MCF 10A (cell line): ENCODE measurements around the gene CBARP. TPM values are rescaled to one million over a fixed set of nuclear protein-coding genes. Genes with fewer than 3 reads are reported as not detected.
A peak's percentile ranks its signal among the peaks of the same experiment; 100 is the strongest.

Experiments used
- BruUV-seq: library from RNA; stranded (reverse); fragments of 400-500 nt; replicated peaks from 2 replicates; lab custom pipeline; 2021; lab: Mats Ljungman, UMichigan
- CTCF ChIA-PET: fragments of 300-600 bp; sonication (Branson Sonifier 250); formaldehyde crosslinking; extraction: SDS; loops from one replicate; lab custom pipeline; 2021; ENCODE audit warnings: antibody characterized with exemption, inconsistent platforms; lab: Yijun Ruan, JAX
- POLR2A ChIA-PET: fragments of 300-600, 350-650 bp; sonication (Branson Sonifier 250); formaldehyde crosslinking; extraction: SDS; loops from one replicate; lab custom pipeline; 2020; ENCODE audit warnings: antibody characterized with exemption, inconsistent platforms; lab: Yijun Ruan, JAX
- DNase-seq: peaks from one replicate; pipeline ENCODE4 v3.0.0-alpha.2; 2018; ENCODE audit not compliant: unreplicated experiment
- H3K27ac Mint-ChIP-seq: one replicate; pipeline ENCODE4 v1.8.0; 2022; ENCODE audit warnings: mild to moderate bottlenecking, low read depth, mixed read lengths; ENCODE audit not compliant: unreplicated experiment
- H3K27me3 Mint-ChIP-seq: one replicate; pipeline ENCODE4 v1.8.0; 2022; ENCODE audit warnings: mixed read lengths; ENCODE audit not compliant: insufficient read depth, unreplicated experiment
- H3K36me3 Mint-ChIP-seq: one replicate; pipeline ENCODE4 v1.8.0; 2022; ENCODE audit warnings: mild to moderate bottlenecking, moderate library complexity, mixed read lengths; ENCODE audit not compliant: insufficient read depth, unreplicated experiment
- H3K4me1 Mint-ChIP-seq: one replicate; pipeline ENCODE4 v1.8.0; 2022; ENCODE audit warnings: mixed read lengths; ENCODE audit not compliant: insufficient read depth, unreplicated experiment
- H3K4me3 Mint-ChIP-seq: one replicate; pipeline ENCODE4 v1.8.0; 2022; ENCODE audit warnings: mild to moderate bottlenecking, moderate library complexity, mixed read lengths; ENCODE audit not compliant: unreplicated experiment
- H3K9me3 Mint-ChIP-seq: one replicate; pipeline ENCODE4 v1.8.0; 2022; ENCODE audit warnings: mixed read lengths; ENCODE audit not compliant: unreplicated experiment
- CTCF ChIP-seq: fragments of 200-600 bp; IDR thresholded peaks from one replicate; pipeline ENCODE4 v1.8.0; 2022; ENCODE audit warnings: antibody characterized with exemption, mild to moderate bottlenecking; ENCODE audit not compliant: unreplicated experiment
- intact Hi-C: fragments of 100-400 bp; cut with micrococcal nuclease; formaldehyde crosslinking; loops from 2 replicates; pipeline ENCODE4 v1.14.1; 2022
- total RNA-seq: library from RNA; stranded (reverse); gene quantifications from 2 replicates; pipeline ENCODE4 v1.2.3, GENCODE V29; 2022

CBARP gene
- total RNA-seq, 1 experiment from 2014 or later: 7.0 TPM

GRCh38 chr19:1255186-1256161 lies 17.7 kb upstream of the CBARP start:
- POLR2A ChIA-PET: interaction anchor here (0.8 to 3.2 kb wide), 3 partner anchors 11 to 20 kb away, joined by 3 to 23 read pairs (median 11); partner anchors contain the start of genes CIRBP and FAM174C
- Mint-ChIP-seq H3K4me1 (peaks cover 14% of the 10 kb centered on the region), H3K4me3 (no peak overlapping the region), H3K9me3 (no peaks in the 10 kb centered on the region), H3K27ac (no peak overlapping the region), H3K36me3 (peaks cover 89% of the 10 kb centered on the region), H3K27me3 (no peaks in the 10 kb centered on the region)
- DNase-seq: no peak
- intact Hi-C loops: no loop called here
- BruUV-seq: no TSS peak
- CTCF ChIA-PET: interaction anchor here (0.7 to 2.7 kb wide), 4 partner anchors 11 to 183 kb away, joined by 3 to 11 read pairs (median 4); no protein-coding TSS in a partner anchor
- no peak for TF ChIP-seq CTCF

GRCh38 chr19:1254530-1255185 lies 16.9 kb upstream of the CBARP start:
- Mint-ChIP-seq H3K27ac (no peak overlapping the region), H3K4me1 (peaks cover 14% of the 10 kb centered on the region), H3K9me3 (no peaks in the 10 kb centered on the region), H3K4me3 (no peak overlapping the region), H3K36me3 (peaks cover 89% of the 10 kb centered on the region), H3K27me3 (no peaks in the 10 kb centered on the region)
- DNase-seq: no peak
- ChIA-PET CTCF (interaction anchor here (0.7 to 1.6 kb wide), 2 partner anchors 10 to 156 kb away, joined by 3 to 5 read pairs; no protein-coding TSS in a partner anchor), POLR2A (interaction anchor here (0.8 to 3.2 kb wide), 4 partner anchors 10 to 21 kb away, joined by 3 to 23 read pairs (median 8); partner anchors contain the start of genes CIRBP and FAM174C)
- no peak for TF ChIP-seq CTCF
- no TSS peak for BruUV-seq
- intact Hi-C loops: no loop called here

- TF ChIP-seq CTCF: no peak
- Mint-ChIP-seq H3K36me3 (peaks cover 87% of the 10 kb centered on the region), H3K9me3 (no peaks in the 10 kb centered on the region), H3K27ac (peak overlapping the region; percentile 86), H3K4me1 (peaks cover 14% of the 10 kb centered on the region), H3K4me3 (no peak overlapping the region), H3K27me3 (no peaks in the 10 kb centered on the region)
- ChIA-PET POLR2A (interaction anchor here (1.6 to 2.9 kb wide), 5 partner anchors 8 to 21 kb away, joined by 5 to 89 read pairs (median 20); partner anchors contain the start of gene FAM174C), CTCF (interaction anchor here (1.8 to 1.9 kb wide), 2 partner anchors 10 to 12 kb away, joined by 17 to 19 read pairs; no protein-coding TSS in a partner anchor)
- intact Hi-C loops: no loop called here
- DNase-seq: no peak
- no TSS peak for BruUV-seq
Observed at GRCh38 chr19:1254081-1254527, 16.3 kb upstream of the CBARP start.
